ENCODE results near the gene PIEZO1. TPM values are rescaled to one million over a fixed set of nuclear protein-coding genes. Genes with fewer than 3 reads are reported as not detected.

PIEZO1 gene
- total RNA-seq, 5 donors from 2014 or later (not counting 1 experiment from before 2014, with no cell fraction given): 139 to 274 (median 240) TPM

DNA sequence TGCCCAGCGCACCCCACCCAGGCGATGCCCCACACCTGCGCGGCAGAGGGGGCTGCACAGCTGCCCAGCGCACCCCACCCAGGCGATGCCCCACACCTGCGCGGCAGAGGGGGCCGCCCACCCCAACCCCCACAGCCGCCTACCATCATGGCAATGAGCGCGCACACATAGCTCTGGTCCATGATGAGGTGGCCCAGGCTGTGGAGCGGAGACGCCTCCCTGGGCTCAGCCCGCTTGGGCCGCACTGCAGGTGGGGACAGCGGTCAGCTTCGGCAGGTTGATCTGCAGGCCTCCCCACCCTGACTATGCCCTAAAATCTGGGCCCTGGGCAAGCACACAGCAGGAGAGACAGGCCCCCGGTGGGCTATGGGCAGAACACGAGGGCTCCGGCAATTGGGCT, 48.5 kb downstream of the PIEZO1 start:
- H3K9me3 Mint-ChIP-seq: no peaks in the 10 kb centered on the region
- ATAC-seq (replicated peaks in 1 of 4) (no peak), DNase-seq (no peak)
- no peaks in the 10 kb centered on the region for H3K27me3 Mint-ChIP-seq
- no peak overlapping the region for H3K4me3 ChIP-seq (ENCODE audit: control insufficient read depth in 1 of 2, extremely low read depth in 1 of 2, low read length in 1 of 2)
- peaks cover 5% of the 10 kb centered on the region for H3K36me3 Mint-ChIP-seq
- peaks cover 0 to 14% of the 10 kb centered on the region in 2 experiments for H3K4me1 ChIP-seq (ENCODE audit: control insufficient read depth in 1 of 2, extremely low read depth in 1 of 2, insufficient read depth in 2 of 2, low read length in 2 of 2)
- WGBS (ENCODE audit: insufficient coverage): 98% methylated on average over 17 of the region's 21 CpGs
- H3K4me1 Mint-ChIP-seq: peaks cover 4 to 6% (median 5%) of the 10 kb centered on the region in 3 donors
- peaks cover 0 to 2% of the 10 kb centered on the region in 2 experiments for H3K27me3 ChIP-seq (replicated peaks in 1 of 2; ENCODE audit: control insufficient read depth in 2 of 2, extremely low read depth in 1 of 2, insufficient read depth in 2 of 2, low read length in 1 of 2)
- H3K27ac ChIP-seq (ENCODE audit: low read length): no peak overlapping the region
- no peaks in the 10 kb centered on the region for H3K9me3 ChIP-seq
- ChIA-PET CTCF (interaction anchor here (0.6 to 1.2 kb wide), 2 partner anchors 17 to 81 kb away, joined by 3 read pairs; no protein-coding TSS in a partner anchor), POLR2A (interaction anchor here in 1 of 2 donors (0.6 kb wide), 1 partner anchor 1039 kb away, joined by 3 read pairs; no protein-coding TSS in a partner anchor)
- no peak overlapping the region for H3K4me3 Mint-ChIP-seq
- H3K27ac Mint-ChIP-seq: no peak overlapping the region
- H3K36me3 ChIP-seq (ENCODE audit: control insufficient read depth in 2 of 2, extremely low read depth in 1 of 2, insufficient read depth in 1 of 2, low read length in 1 of 2): peaks cover 26 to 53% of the 10 kb centered on the region in 2 donors

DNA sequence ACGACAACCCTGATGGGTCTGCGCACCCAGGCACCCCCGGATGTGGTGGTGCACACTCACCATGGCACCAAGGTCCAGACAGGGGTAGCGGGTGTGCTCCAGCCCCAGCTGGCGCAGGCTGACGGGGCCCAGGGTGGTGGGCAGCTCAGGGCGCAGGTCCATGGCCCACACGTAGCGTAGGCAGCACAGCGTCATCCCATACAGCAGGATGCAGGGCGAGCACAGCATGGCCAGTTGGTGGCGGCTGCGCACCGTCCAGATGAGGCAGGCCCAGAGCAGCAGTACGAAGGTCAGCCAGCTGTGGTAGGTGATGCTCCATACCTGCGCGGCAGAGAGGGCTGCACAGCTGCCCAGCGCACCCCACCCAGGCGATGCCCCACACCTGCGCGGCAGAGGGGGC, 48.9 kb downstream of the PIEZO1 start:
- Mint-ChIP-seq H3K27ac (no peak overlapping the region), H3K9me3 (no peaks in the 10 kb centered on the region), H3K27me3 (no peaks in the 10 kb centered on the region), H3K4me3 (no peak overlapping the region), H3K36me3 (peaks cover 9% of the 10 kb centered on the region), H3K4me1 (peaks cover 4 to 8% (median 5%) of the 10 kb centered on the region in 3 donors)
- 98% methylated on average over 17 of the region's 21 CpGs for WGBS (ENCODE audit: insufficient coverage)
- H3K36me3 ChIP-seq (ENCODE audit: control insufficient read depth in 2 of 2, extremely low read depth in 1 of 2, insufficient read depth in 1 of 2, low read length in 1 of 2): peaks cover 29 to 53% of the 10 kb centered on the region in 2 donors
- no peak for DNase-seq
- H3K4me1 ChIP-seq (ENCODE audit: control insufficient read depth in 1 of 2, extremely low read depth in 1 of 2, insufficient read depth in 2 of 2, low read length in 2 of 2): peaks cover 0 to 14% of the 10 kb centered on the region in 2 experiments
- H3K9me3 ChIP-seq: no peaks in the 10 kb centered on the region
- no peak for ATAC-seq (replicated peaks in 1 of 4)
- POLR2A ChIA-PET: interaction anchor here in 1 of 2 donors (0.6 kb wide), 1 partner anchor 1040 kb away, joined by 3 read pairs; no protein-coding TSS in a partner anchor
- H3K4me3 ChIP-seq (ENCODE audit: control insufficient read depth in 1 of 2, extremely low read depth in 1 of 2, low read length in 1 of 2): no peak overlapping the region
- CTCF ChIA-PET: no interaction called here
- H3K27me3 ChIP-seq (replicated peaks in 1 of 2; ENCODE audit: control insufficient read depth in 2 of 2, extremely low read depth in 1 of 2, insufficient read depth in 2 of 2, low read length in 1 of 2): peaks cover 0 to 2% of the 10 kb centered on the region in 2 experiments
- no peak overlapping the region for H3K27ac ChIP-seq (ENCODE audit: low read length)

DNA sequence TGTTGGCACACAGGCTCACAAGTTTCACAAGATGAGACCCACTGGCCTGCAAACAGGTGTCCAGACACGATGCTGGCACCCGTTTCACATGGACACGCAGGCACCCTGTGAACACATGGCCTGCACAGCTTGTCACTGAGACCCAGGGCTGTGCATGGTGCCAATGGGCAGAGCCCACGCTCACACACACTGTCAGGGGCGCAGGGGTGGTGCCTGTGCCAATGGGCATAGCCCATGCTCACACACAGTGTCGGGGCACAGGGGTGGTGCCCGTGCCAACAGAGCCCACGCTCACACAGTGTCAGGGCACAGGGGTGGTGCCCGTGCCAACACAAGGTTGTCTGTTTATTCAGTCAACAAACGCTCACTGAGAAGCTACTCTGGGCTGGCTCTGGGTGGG, 49.4 kb downstream of the PIEZO1 start:
- H3K4me3 ChIP-seq (ENCODE audit: control insufficient read depth in 1 of 2, extremely low read depth in 1 of 2, low read length in 1 of 2): no peak overlapping the region
- H3K27ac ChIP-seq (ENCODE audit: low read length): no peak overlapping the region
- Mint-ChIP-seq H3K27ac (no peak overlapping the region), H3K4me3 (no peak overlapping the region), H3K27me3 (no peaks in the 10 kb centered on the region), H3K4me1 (peaks cover 4 to 9% (median 5%) of the 10 kb centered on the region in 3 donors), H3K9me3 (no peaks in the 10 kb centered on the region), H3K36me3 (peaks cover 12% of the 10 kb centered on the region)
- POLR2A ChIA-PET: interaction anchor here in 1 of 2 donors (0.6 kb wide), 1 partner anchor 1040 kb away, joined by 3 read pairs; no protein-coding TSS in a partner anchor
- WGBS (ENCODE audit: insufficient coverage): 91% methylated on average over 10 of the region's 10 CpGs
- H3K4me1 ChIP-seq (ENCODE audit: control insufficient read depth in 1 of 2, extremely low read depth in 1 of 2, insufficient read depth in 2 of 2, low read length in 2 of 2): peaks cover 0 to 14% of the 10 kb centered on the region in 2 experiments
- H3K9me3 ChIP-seq: no peaks in the 10 kb centered on the region
- no peak for DNase-seq
- peaks cover 0 to 2% of the 10 kb centered on the region in 2 experiments for H3K27me3 ChIP-seq (replicated peaks in 1 of 2; ENCODE audit: control insufficient read depth in 2 of 2, extremely low read depth in 1 of 2, insufficient read depth in 2 of 2, low read length in 1 of 2)
- CTCF ChIA-PET: no interaction called here
- peaks cover 24 to 53% of the 10 kb centered on the region in 2 donors for H3K36me3 ChIP-seq (ENCODE audit: control insufficient read depth in 2 of 2, extremely low read depth in 1 of 2, insufficient read depth in 1 of 2, low read length in 1 of 2)
- ATAC-seq (replicated peaks in 1 of 4): no peak

DNA sequence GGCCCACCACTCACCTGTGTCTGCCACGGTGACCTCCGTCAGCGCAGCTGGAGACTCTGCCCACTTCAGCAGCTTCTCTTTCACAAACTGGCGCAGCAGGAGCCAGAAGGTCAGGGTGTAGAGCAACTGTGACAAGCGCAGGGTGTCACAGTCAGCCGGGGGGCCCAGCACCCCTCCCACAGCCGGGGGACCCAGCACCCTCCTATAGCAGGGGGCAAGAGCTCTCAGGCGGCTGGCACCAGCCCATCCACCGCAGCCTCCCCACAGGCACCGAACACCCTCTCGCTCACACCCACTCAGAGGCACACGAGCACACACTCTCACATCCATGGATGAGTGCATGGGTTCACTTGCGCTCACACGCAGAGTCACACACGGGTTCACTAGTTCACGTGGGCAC, 49.9 kb downstream of the PIEZO1 start:
- Histone ChIP-seq H3K9me3 (no peaks in the 10 kb centered on the region), H3K27me3 (replicated peaks in 1 of 2; ENCODE audit: control insufficient read depth in 2 of 2, extremely low read depth in 1 of 2, insufficient read depth in 2 of 2, low read length in 1 of 2) (peaks cover 0 to 2% of the 10 kb centered on the region in 2 experiments), H3K27ac (ENCODE audit: low read length) (no peak overlapping the region), H3K4me3 (ENCODE audit: control insufficient read depth in 1 of 2, extremely low read depth in 1 of 2, low read length in 1 of 2) (no peak overlapping the region), H3K36me3 (ENCODE audit: control insufficient read depth in 2 of 2, extremely low read depth in 1 of 2, insufficient read depth in 1 of 2, low read length in 1 of 2) (peaks cover 21 to 51% of the 10 kb centered on the region in 2 donors), H3K4me1 (ENCODE audit: control insufficient read depth in 1 of 2, extremely low read depth in 1 of 2, insufficient read depth in 2 of 2, low read length in 2 of 2) (peaks cover 0 to 14% of the 10 kb centered on the region in 2 experiments)
- 97% methylated on average over 15 of the region's 16 CpGs for WGBS (ENCODE audit: insufficient coverage)
- H3K27me3 Mint-ChIP-seq: no peaks in the 10 kb centered on the region
- H3K4me1 Mint-ChIP-seq: peaks cover 4 to 9% (median 5%) of the 10 kb centered on the region in 3 donors
- H3K9me3 Mint-ChIP-seq: no peaks in the 10 kb centered on the region
- H3K4me3 Mint-ChIP-seq: no peak overlapping the region
- ATAC-seq (replicated peaks in 1 of 4) (no peak), DNase-seq (no peak)
- POLR2A ChIA-PET: no interaction called here
- CTCF ChIA-PET: interaction anchor here in 1 of 2 donors (1.0 kb wide), 1 partner anchor 59 kb away, joined by 4 read pairs; no protein-coding TSS in a partner anchor
- H3K27ac Mint-ChIP-seq: no peak overlapping the region
- H3K36me3 Mint-ChIP-seq: peaks cover 14% of the 10 kb centered on the region

DNA sequence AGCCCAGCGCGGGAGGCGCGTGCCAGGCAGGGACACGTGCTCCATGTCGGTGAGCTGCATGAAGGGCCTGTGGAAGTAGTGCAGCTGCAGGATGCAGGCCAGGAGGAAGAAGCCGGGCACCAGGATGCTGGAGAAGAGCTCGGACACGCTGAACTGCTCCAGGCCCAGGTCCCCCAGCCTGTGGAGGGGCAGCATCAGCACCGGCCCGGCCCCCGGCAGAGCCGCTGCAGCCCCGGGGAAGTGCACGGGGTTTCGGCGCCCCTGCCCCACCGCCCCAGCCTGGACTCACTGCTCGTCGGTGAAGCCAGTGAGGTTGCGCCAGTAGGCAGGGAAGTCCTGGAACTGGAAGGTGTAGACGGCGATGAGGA, 50.7 kb downstream of the PIEZO1 start:
- POLR2A ChIA-PET: no interaction called here
- H3K36me3 Mint-ChIP-seq: peaks cover 14% of the 10 kb centered on the region

DNA sequence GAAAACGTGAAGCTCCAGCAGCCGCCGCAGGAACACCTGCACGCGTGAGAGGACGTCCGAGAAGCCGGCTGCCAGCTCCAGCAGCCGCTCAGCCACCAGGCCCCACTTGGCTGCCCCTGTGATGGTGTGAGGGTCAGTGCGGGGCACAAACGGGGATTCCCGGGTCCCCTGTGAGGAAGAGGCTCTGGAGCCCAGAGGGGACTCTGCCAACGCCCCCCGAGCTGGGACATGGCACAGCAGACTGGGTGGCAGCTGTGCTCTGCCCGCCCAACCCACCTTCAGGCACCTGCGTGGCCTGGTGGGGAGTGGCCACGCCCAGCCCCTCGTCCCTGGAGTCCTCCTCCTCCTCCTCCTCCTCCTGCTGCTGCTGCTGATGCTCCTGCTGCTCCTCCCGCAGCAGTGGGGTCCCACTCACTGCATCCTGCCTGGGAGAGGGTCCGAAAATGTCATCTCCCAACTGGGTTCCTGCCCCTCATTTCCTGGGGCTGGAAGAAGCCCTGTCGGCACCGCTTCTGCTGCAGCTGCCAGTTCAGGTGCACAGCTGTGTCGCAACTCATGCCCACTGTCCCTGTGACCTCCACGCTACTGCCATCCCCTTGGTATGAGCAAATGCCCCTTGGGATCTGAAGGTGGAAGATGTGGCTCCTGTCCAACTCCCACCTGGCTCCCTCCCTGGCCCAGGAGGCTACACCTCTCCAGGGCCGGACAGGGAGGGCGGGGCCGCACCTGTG, 51.2 kb downstream of the PIEZO1 start:
- ATAC-seq (replicated peaks in 1 of 4) (no peak), DNase-seq (no peak)
- H3K27ac ChIP-seq (ENCODE audit: low read length): no peak overlapping the region
- peaks cover 14% of the 10 kb centered on the region for H3K36me3 Mint-ChIP-seq
- peaks cover 16 to 51% of the 10 kb centered on the region in 2 donors for H3K36me3 ChIP-seq (ENCODE audit: control insufficient read depth in 2 of 2, extremely low read depth in 1 of 2, insufficient read depth in 1 of 2, low read length in 1 of 2)
- H3K27me3 ChIP-seq (replicated peaks in 1 of 2; ENCODE audit: control insufficient read depth in 2 of 2, extremely low read depth in 1 of 2, insufficient read depth in 2 of 2, low read length in 1 of 2): peaks cover 0 to 2% of the 10 kb centered on the region in 2 experiments
- H3K4me1 ChIP-seq (ENCODE audit: control insufficient read depth in 1 of 2, extremely low read depth in 1 of 2, insufficient read depth in 2 of 2, low read length in 2 of 2): peaks cover 0 to 14% of the 10 kb centered on the region in 2 experiments
- ChIA-PET POLR2A (no interaction called here), CTCF (no interaction called here)
- peaks cover 2 to 8% (median 3%) of the 10 kb centered on the region in 3 donors for H3K4me1 Mint-ChIP-seq
- no peaks in the 10 kb centered on the region for H3K9me3 ChIP-seq
- no peak overlapping the region for H3K4me3 Mint-ChIP-seq
- no peak overlapping the region for H3K27ac Mint-ChIP-seq
- H3K9me3 Mint-ChIP-seq: no peaks in the 10 kb centered on the region
- WGBS (ENCODE audit: insufficient coverage): 90% methylated on average over 15 of the region's 27 CpGs
- H3K27me3 Mint-ChIP-seq: no peaks in the 10 kb centered on the region
- H3K4me3 ChIP-seq (ENCODE audit: control insufficient read depth in 1 of 2, extremely low read depth in 1 of 2, low read length in 1 of 2): no peak overlapping the region

More for the DNA sequence above, 50.7 kb downstream of the PIEZO1 start:
- ATAC-seq (replicated peaks in 1 of 4) (no peak), DNase-seq (no peak)
- 98% methylated on average over 17 of the region's 23 CpGs for WGBS (ENCODE audit: insufficient coverage)
- Histone ChIP-seq H3K36me3 (ENCODE audit: control insufficient read depth in 2 of 2, extremely low read depth in 1 of 2, insufficient read depth in 1 of 2, low read length in 1 of 2) (peaks cover 18 to 51% of the 10 kb centered on the region in 2 donors), H3K9me3 (no peaks in the 10 kb centered on the region), H3K4me1 (ENCODE audit: control insufficient read depth in 1 of 2, extremely low read depth in 1 of 2, insufficient read depth in 2 of 2, low read length in 2 of 2) (peaks cover 0 to 14% of the 10 kb centered on the region in 2 experiments), H3K4me3 (ENCODE audit: control insufficient read depth in 1 of 2, extremely low read depth in 1 of 2, low read length in 1 of 2) (no peak overlapping the region), H3K27ac (ENCODE audit: low read length) (no peak overlapping the region), H3K27me3 (replicated peaks in 1 of 2; ENCODE audit: control insufficient read depth in 2 of 2, extremely low read depth in 1 of 2, insufficient read depth in 2 of 2, low read length in 1 of 2) (peaks cover 0 to 2% of the 10 kb centered on the region in 2 experiments)
- peaks cover 4 to 9% (median 5%) of the 10 kb centered on the region in 3 donors for H3K4me1 Mint-ChIP-seq
- H3K4me3 Mint-ChIP-seq: no peak overlapping the region
- no peak overlapping the region for H3K27ac Mint-ChIP-seq
- CTCF ChIA-PET: interaction anchor here in 1 of 2 donors (1.0 kb wide), 1 partner anchor 60 kb away, joined by 4 read pairs; no protein-coding TSS in a partner anchor
- no peaks in the 10 kb centered on the region for H3K27me3 Mint-ChIP-seq
- no peaks in the 10 kb centered on the region for H3K9me3 Mint-ChIP-seq
